OCI-LY7 (cell line): ENCODE data around the gene NDUFS5. TPM values are rescaled to one million over a fixed set of nuclear protein-coding genes. Genes with fewer than 3 reads are reported as not detected.

ENCODE experiments used
- BruUV-seq: library from RNA; stranded (reverse); fragments of 400-500 nt; replicated peaks from 2 replicates; lab custom pipeline; 2021; lab: Mats Ljungman, UMichigan
- CTCF ChIA-PET: fragments of 300-600 bp; sonication (Branson Sonifier 250); formaldehyde crosslinking; loops from one replicate; lab custom pipeline; 2022; ENCODE audit warnings: antibody characterized with exemption; ENCODE audit not compliant: unreplicated experiment; lab: Charles Lee
- POLR2A ChIA-PET: fragments of 300-600 bp; sonication (Branson Sonifier 250); formaldehyde crosslinking; loops from one replicate; lab custom pipeline; 2022; ENCODE audit warnings: antibody characterized with exemption; lab: Charles Lee
- DNase-seq: peaks from one replicate; pipeline ENCODE4 v3.0.0-alpha.2; 2015; ENCODE audit warnings: low spot score
- H2AFZ ChIP-seq: fragments of 200-600 bp; sonication (generic), shearing (Covaris generic); 2 replicates; pipeline ENCODE4 v1.6.1; 2014; ENCODE audit warnings: mild to moderate bottlenecking, antibody characterized with exemption, low read length, moderate library complexity
- H3K27ac ChIP-seq: fragments of 200-600 bp; sonication (generic); 2 replicates; pipeline ENCODE4 v1.5.1; 2014; ENCODE audit warnings: mixed run types, low read depth, mild to moderate bottlenecking, moderate library complexity, low read length, inconsistent platforms; ENCODE audit not compliant: poor library complexity, severe bottlenecking
- H3K36me3 ChIP-seq: fragments of 200-600 bp; sonication (generic); 2 replicates; pipeline ENCODE4 v1.6.1; 2014; ENCODE audit warnings: mild to moderate bottlenecking, antibody characterized with exemption, low read length, moderate library complexity, mixed read lengths; ENCODE audit not compliant: insufficient read depth
- H3K4me1 ChIP-seq: fragments of 200-600 bp; sonication (generic); 2 replicates; pipeline ENCODE4 v1.5.1; 2014; ENCODE audit warnings: mild to moderate bottlenecking, low read length; ENCODE audit not compliant: insufficient read depth, poor library complexity, severe bottlenecking
- H3K4me2 ChIP-seq: fragments of 200-600 bp; sonication (generic); 2 replicates; pipeline ENCODE4 v1.6.1; 2014; ENCODE audit warnings: mild to moderate bottlenecking, low read length
- H3K4me3 ChIP-seq: fragments of 200-600 bp; sonication (generic); 2 replicates; pipeline ENCODE4 v1.5.1; 2014; ENCODE audit warnings: mild to moderate bottlenecking, low read depth, low read length; ENCODE audit not compliant: poor library complexity, severe bottlenecking
- H3K79me2 ChIP-seq: fragments of 200-600 bp; sonication (generic); 2 replicates; pipeline ENCODE4 v1.6.1; 2016; ENCODE audit warnings: low read depth, mild to moderate bottlenecking, low read length, moderate library complexity, mixed read lengths; ENCODE audit not compliant: insufficient read depth
- H3K9me2 ChIP-seq: fragments of 200-600 bp; sonication (generic); 2 replicates; pipeline ENCODE4 v1.6.1; 2016; ENCODE audit warnings: mild to moderate bottlenecking, low read length, mixed read lengths; ENCODE audit not compliant: insufficient read depth
- H3K9me3 ChIP-seq: fragments of 200-600 bp; sonication (generic); 2 replicates; pipeline ENCODE4 v1.6.1; 2014; ENCODE audit warnings: mild to moderate bottlenecking, mixed run types, low read length, mixed read lengths
- H4K20me1 ChIP-seq: fragments of 200-600 bp; sonication (generic); 2 replicates; pipeline ENCODE4 v1.6.1; 2014; ENCODE audit warnings: mild to moderate bottlenecking, antibody characterized with exemption, low read length, moderate library complexity, mixed read lengths; ENCODE audit not compliant: insufficient read depth
- CTCF ChIP-seq: fragments of 200-600 bp; sonication (generic); conservative IDR thresholded peaks from 2 replicates; pipeline ENCODE4 v1.5.1; 2014; ENCODE audit warnings: mild to moderate bottlenecking, antibody characterized with exemption, low read length, moderate library complexity, mixed read lengths
- EZH2phosphoT487 ChIP-seq: fragments of 200-600 bp; sonication (generic); IDR thresholded peaks from 2 replicates; pipeline ENCODE4 v1.6.1; 2018; ENCODE audit warnings: low read depth, borderline replicate concordance, mild to moderate bottlenecking, mixed run types, antibody characterized with exemption, low read length, moderate library complexity, mixed read lengths
- intact Hi-C: fragments of 100-400 bp; cut with micrococcal nuclease; formaldehyde crosslinking; loops from one replicate; pipeline ENCODE4 v1.10.0; 2022; ENCODE audit not compliant: unreplicated experiment
- total RNA-seq, 2 experiments: library from RNA; depleted of rRNA in 1 of 2; stranded (reverse); fragments of >200 nt in 1 of 2; shearing (Covaris generic) in 1 of 2; gene quantifications; 2 replicates each; pipeline ENCODE4 v1.2.3, GENCODE V29; 2014 to 2022

NDUFS5 gene
- total RNA-seq, 2 experiments from 2014 or later = 161 to 255 TPM

DNA sequence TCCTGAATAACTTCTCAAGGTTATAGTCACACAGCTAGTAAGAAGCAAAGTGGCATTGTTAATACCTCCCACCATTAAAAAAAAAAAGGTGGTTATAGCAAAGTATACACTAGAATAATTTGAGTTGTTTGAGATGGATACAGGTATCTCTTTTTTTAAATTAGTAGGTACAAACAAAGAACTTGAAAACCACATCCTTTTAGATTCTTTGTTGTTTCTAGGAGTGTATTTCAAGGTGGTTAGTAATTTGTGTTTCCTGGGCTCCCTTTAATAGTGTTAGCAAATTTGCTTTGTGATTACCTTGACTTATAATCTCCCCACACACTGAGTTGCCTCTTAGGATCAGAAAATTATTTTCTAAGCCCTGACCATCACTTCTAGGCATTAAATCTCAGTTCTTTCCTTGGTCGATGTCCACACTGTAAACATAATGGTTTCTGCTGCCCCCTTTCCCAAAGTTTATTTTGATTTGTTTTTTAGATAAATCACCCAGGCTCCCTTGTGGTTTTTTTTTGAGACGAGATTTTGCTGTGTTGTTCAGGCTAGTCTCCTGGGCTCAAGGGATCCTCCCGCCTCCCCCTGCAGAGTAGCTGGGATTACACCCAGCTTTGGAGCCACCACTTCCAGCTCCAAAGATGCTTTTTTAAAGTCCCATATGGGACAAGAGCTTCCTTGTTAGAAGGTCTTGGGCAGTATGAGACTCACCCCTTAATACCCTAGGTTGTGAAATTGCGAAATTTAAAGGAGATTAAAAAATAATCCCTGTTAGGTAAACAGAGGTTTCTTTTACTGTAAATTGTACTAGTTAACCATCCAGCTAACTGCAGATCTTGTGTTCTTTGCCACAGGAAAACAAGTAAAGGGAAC, 28.9 kb upstream of the NDUFS5 start:
- peaks cover 20% of the 10 kb centered on the region for H3K4me1 ChIP-seq

GRCh38 chr1:38997901-38998190, 28.3 kb upstream of the NDUFS5 start:
- no peak overlapping the region for H3K4me2 ChIP-seq
- BruUV-seq = no TSS peak
- peaks cover 99% of the 10 kb centered on the region for H3K36me3 ChIP-seq
- peaks cover 15% of the 10 kb centered on the region for H3K4me1 ChIP-seq
- intact Hi-C loops = no loop called here
- no peaks in the 10 kb centered on the region for H3K9me3 ChIP-seq
- peaks cover 65% of the 10 kb centered on the region for H3K79me2 ChIP-seq
- H3K9me2 ChIP-seq = no peaks in the 10 kb centered on the region
- TF ChIP-seq CTCF = no peak
- TF ChIP-seq EZH2phosphoT487 = no peak
- peaks cover 25% of the 10 kb centered on the region for H4K20me1 ChIP-seq
- no peak for DNase-seq
- no peak overlapping the region for H2AFZ ChIP-seq
- no peak overlapping the region for H3K4me3 ChIP-seq
- ChIA-PET POLR2A (interaction anchor here (1.2 to 1.4 kb wide), 2 partner anchors 12 to 29 kb away, joined by 3 to 4 read pairs; partner anchors contain the start of gene NDUFS5), CTCF (no interaction called here)
- no peak overlapping the region for H3K27ac ChIP-seq

More for the DNA sequence above, 28.9 kb upstream of the NDUFS5 start:
- TF ChIP-seq EZH2phosphoT487 = no peak
- TF ChIP-seq CTCF = no peak
- H2AFZ ChIP-seq = no peak overlapping the region
- DNase-seq = no peak
- H3K9me2 ChIP-seq = no peaks in the 10 kb centered on the region
- intact Hi-C loops = no loop called here
- H3K9me3 ChIP-seq = no peaks in the 10 kb centered on the region
- H3K27ac ChIP-seq = no peak overlapping the region
- no TSS peak for BruUV-seq
- ChIA-PET POLR2A (interaction anchor here (0.7 to 1.4 kb wide), 3 partner anchors 12 to 29 kb away, joined by 3 to 4 read pairs (median 3); partner anchors contain the start of gene NDUFS5), CTCF (interaction anchor here (0.5 kb wide), 1 partner anchor 29 kb away, joined by 3 read pairs; the partner anchor contains the start of gene NDUFS5)
- peak overlapping the region; percentile 18; the same call in 1 of the 2 replicates for H3K4me2 ChIP-seq
- H3K4me3 ChIP-seq = no peak overlapping the region
- peaks cover 31% of the 10 kb centered on the region for H4K20me1 ChIP-seq
- peaks cover 71% of the 10 kb centered on the region for H3K79me2 ChIP-seq
- H3K36me3 ChIP-seq = peaks cover 97% of the 10 kb centered on the region
